ENCODE results near the gene CREB5. TPM values are rescaled to one million over a fixed set of nuclear protein-coding genes. Genes with fewer than 3 reads are reported as not detected.
A peak's percentile ranks its signal among the peaks of the same experiment; 100 is the strongest.

Gene CREB5
- total RNA-seq, 2 experiments from 2014 or later: 1.2 to 1.5 TPM

GRCh38 chr7:28505867-28506266, 93.5 kb downstream of the CREB5 start:
- Mint-ChIP-seq H3K27me3 (peaks cover 8% of the 10 kb centered on the region), H3K9me3 (no peaks in the 10 kb centered on the region), H3K4me1 (ENCODE audit: low read depth) (peaks cover 4% of the 10 kb centered on the region), H3K36me3 (ENCODE audit: low read depth) (no peaks in the 10 kb centered on the region), H3K27ac (no peak overlapping the region), H3K4me3 (no peak overlapping the region)
- CTCF ChIA-PET: no interaction called here
- intact Hi-C loops (cut with micrococcal nuclease): no loop called here
- POLR2A ChIA-PET: no interaction called here
- ATAC-seq: no peak
- no peak for DNase-seq
- TF ChIP-seq, protein P1, sequence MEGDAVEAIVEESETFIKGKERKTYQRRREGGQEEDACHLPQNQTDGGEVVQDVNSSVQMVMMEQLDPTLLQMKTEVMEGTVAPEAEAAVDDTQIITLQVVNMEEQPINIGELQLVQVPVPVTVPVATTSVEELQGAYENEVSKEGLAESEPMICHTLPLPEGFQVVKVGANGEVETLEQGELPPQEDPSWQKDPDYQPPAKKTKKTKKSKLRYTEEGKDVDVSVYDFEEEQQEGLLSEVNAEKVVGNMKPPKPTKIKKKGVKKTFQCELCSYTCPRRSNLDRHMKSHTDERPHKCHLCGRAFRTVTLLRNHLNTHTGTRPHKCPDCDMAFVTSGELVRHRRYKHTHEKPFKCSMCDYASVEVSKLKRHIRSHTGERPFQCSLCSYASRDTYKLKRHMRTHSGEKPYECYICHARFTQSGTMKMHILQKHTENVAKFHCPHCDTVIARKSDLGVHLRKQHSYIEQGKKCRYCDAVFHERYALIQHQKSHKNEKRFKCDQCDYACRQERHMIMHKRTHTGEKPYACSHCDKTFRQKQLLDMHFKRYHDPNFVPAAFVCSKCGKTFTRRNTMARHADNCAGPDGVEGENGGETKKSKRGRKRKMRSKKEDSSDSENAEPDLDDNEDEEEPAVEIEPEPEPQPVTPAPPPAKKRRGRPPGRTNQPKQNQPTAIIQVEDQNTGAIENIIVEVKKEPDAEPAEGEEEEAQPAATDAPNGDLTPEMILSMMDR (IDR thresholded peaks at IDR 0.05): no peak

DNA sequence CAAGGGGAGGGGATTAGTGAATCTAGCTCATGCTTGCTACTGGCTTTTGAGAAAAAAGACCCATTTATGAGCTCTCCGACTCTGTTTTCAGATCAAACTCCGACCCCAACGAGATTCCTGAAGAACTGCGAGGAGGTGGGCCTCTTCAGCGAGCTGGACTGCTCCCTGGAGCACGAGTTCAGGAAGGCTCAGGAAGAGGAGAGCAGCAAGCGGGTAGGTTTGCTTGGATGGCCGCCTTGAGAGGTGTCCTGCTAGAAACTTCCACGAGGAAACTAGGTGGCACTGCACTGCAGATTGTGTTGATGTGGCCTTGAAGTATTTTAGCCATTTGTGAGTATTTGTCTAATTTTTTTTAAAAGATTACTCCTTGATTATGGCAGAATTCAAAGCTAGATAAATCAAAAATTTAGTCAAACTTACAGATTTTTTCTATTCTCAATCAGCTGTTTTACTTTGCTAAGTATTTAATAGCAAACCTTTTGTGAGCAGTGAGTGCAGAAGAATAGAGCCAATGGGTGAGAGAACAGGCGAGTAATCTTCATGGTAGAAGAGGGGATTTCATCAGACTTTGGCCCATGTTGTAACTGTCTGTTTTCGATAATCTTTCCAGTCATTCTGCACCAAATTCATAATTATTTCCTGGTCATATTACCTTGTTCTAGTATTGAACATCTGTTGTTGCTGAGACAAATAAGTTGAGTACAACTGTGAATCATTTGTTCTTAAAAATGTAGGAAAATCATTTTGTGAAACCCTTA, 95.4 kb downstream of the CREB5 start:
- peaks cover 4% of the 10 kb centered on the region for H3K4me1 Mint-ChIP-seq (ENCODE audit: low read depth)
- H3K36me3 Mint-ChIP-seq (ENCODE audit: low read depth): no peaks in the 10 kb centered on the region
- H3K4me3 Mint-ChIP-seq: no peak overlapping the region
- H3K9me3 Mint-ChIP-seq: no peaks in the 10 kb centered on the region
- H3K27me3 Mint-ChIP-seq: peaks cover 8% of the 10 kb centered on the region
- intact Hi-C loops (cut with micrococcal nuclease): no loop called here
- CTCF ChIA-PET: no interaction called here
- POLR2A ChIA-PET: no interaction called here
- H3K27ac Mint-ChIP-seq: no peak overlapping the region
- TF ChIP-seq, protein P1 (IDR thresholded peaks at IDR 0.05): no peak
- no peak for DNase-seq
- ATAC-seq: no peak

- ChIA-PET POLR2A (interaction anchor here (0.6 kb wide), 1 partner anchor 311 kb away, joined by 3 read pairs; no protein-coding TSS in a partner anchor), CTCF (no interaction called here)
- H3K4me1 Mint-ChIP-seq (ENCODE audit: low read depth): peaks cover 4% of the 10 kb centered on the region
- H3K4me3 Mint-ChIP-seq: no peak overlapping the region
- H3K9me3 Mint-ChIP-seq: no peaks in the 10 kb centered on the region
- ATAC-seq (peak; percentile 24), DNase-seq (no peak)
- TF ChIP-seq, protein P1 (IDR thresholded peaks at IDR 0.05): no peak
- H3K27ac Mint-ChIP-seq: no peak overlapping the region
- no peaks in the 10 kb centered on the region for H3K36me3 Mint-ChIP-seq (ENCODE audit: low read depth)
- intact Hi-C loops (cut with micrococcal nuclease): no loop called here
- peaks cover 8% of the 10 kb centered on the region for H3K27me3 Mint-ChIP-seq
Observed at GRCh38 chr7:28509251-28510025, 97.1 kb downstream of the CREB5 start.

DNA sequence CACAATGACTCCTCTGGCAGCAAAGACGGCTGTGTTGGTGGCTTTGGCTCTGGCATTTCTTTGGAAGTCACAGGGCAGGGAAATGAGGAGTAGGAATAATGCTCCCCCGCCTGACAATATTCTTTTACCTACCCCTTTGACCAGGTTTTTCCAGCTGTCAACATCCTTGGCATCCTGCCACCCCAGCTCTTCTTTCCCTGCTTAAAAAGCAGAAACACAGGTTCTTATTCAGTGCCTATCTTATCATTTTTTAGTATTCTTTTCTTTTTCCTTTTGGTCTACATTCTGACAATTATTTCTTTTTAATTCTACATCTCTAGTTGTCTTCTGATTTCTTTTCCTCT, 97.7 kb downstream of the CREB5 start:
- peaks cover 4% of the 10 kb centered on the region for H3K4me1 Mint-ChIP-seq (ENCODE audit: low read depth)
- H3K27ac Mint-ChIP-seq: no peak overlapping the region
- no peaks in the 10 kb centered on the region for H3K9me3 Mint-ChIP-seq
- TF ChIP-seq, protein P1 (IDR thresholded peaks at IDR 0.05): no peak
- ChIA-PET POLR2A (interaction anchor here (0.6 kb wide), 1 partner anchor 311 kb away, joined by 3 read pairs; no protein-coding TSS in a partner anchor), CTCF (no interaction called here)
- no peak for ATAC-seq
- no peak for DNase-seq
- no peak overlapping the region for H3K4me3 Mint-ChIP-seq
- intact Hi-C loops (cut with micrococcal nuclease): no loop called here
- H3K27me3 Mint-ChIP-seq: peaks cover 8% of the 10 kb centered on the region
- H3K36me3 Mint-ChIP-seq (ENCODE audit: low read depth): no peaks in the 10 kb centered on the region
